GM21619 (cell line): ENCODE data around the gene TEAD2.

Experiments used
- ATAC-seq: cut with Tn5 transposase; IDR thresholded peaks from one replicate; pipeline ENCODE4 v1.9.1; 2021; ENCODE audit not compliant: unreplicated experiment

Gene TEAD2

DNA sequence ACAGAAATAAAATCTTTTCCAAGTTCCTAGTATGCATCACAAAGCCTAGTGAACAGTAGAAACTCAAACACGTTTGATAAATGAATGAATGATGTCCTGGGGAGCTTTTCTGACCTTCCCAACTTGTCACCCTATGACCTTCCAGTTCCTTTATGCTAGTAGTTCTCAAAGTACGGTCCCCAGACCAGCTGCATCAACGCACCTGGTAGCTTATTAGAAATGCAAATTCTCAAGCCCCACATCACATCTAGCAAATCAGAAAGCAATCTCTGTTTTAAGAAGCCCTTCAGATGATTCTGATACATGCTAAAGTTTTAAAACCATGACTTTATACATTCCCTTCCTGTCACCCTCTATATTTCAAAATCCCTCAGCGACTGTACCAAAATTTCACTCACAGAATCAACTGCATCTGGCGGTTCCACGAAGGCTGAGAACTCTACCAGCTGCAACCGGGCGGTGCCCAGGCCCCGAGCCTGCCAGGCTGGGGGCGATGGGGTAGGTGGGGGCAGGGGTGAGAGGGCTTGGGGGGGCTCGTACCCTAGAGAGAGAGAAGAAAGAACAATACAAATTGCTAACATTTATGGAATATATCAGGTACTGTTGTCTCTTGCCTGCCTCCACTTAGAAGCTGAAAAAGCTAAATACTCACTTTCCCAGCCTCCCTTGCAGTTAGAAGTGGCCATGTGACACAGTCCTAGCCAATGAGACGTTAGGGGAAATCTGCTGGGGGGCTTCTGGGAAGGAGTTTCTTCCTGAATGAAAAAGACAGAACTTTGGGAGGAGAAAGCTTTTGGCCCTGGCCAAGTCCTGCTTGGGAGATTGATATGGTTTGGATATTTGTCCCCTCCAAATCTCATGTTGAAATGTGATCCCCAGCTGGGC lies 13.7 kb downstream of the TEAD2 start:
- ATAC-seq, result no peak

DNA sequence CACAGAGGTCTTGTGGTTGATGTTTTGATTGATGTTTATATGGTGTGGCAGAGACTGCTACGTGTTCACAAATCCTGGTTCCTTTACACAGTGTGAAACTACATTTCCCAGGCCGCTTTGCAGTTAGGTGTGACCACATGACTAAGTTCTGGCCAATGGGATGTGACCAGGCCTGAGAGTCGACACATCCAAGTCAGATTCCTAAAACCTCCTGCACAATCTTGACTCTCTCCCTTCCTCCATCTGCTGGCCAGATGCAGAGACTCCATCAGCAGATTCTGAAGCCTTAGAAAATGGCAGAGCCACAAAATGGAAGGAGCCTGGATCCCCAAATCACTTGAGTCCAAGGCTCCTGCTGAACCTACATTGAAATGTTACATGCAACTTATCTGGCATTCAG lies 14.4 kb downstream of the TEAD2 start:
- no peak for ATAC-seq

DNA sequence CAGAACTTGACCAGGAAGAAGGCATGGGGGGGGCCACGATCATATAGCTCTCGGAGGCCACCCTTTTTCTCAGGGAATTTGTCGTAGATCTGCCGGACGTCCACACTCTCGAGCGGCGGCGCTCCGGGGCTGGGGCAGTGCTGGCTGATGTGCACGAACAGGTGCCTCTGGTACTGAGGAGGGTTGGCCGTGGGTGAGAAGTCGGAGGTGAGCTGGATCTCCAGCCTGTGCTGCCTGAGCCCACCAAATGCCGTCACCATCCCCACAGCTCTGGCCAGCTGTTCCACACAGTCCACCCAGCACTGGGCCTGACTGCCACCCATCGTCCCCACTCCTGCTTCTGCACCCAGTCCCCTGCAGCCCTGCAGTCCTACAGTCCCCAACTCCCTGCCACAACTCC lies 15.0 kb downstream of the TEAD2 start:
- no peak for ATAC-seq

DNA sequence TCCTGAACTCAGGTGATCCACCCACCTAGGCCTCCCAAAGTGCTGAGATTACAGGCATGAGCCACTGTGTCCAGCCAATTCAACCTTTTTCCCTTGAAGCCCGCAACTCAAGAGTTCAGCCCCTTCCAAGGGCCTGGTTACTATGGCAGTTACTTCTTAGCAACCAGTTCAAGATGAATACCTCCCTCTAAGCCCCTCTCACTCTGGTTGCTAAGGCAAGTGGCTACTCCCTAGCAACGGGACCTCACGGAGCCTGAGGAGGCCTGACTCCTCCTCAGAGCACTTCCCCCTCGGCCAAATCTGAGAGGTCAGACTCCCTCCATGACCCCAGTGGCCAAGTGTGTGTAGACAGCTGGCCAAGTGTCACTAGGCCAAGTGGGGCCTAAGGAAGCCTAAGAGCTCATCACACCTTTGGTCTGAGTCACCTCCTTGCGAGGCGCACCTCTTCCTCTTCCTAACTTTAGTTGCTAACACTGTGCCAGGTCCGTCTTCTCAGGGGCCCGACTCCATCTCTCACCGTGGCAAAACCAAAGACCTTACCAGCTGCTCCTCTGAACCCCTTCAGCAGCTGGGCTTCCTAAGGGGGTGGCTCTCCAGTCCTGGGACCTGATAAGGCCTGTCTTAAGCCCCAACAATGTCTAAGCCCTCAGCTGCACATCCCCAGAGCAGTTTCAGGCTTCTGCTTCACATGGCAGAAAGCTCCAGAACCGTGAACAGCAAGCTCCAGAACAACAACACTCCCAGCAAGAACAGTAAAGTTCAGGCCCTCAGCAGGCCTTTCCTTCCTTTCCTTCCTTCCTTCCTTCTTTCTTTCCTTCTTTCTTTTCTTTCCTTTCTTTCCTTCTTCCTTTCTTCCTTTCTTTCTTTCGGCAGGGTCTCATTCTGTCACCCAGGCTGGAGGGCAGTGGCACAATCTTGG lies 17.5 kb downstream of the TEAD2 start:
- ATAC-seq, result no peak

DNA sequence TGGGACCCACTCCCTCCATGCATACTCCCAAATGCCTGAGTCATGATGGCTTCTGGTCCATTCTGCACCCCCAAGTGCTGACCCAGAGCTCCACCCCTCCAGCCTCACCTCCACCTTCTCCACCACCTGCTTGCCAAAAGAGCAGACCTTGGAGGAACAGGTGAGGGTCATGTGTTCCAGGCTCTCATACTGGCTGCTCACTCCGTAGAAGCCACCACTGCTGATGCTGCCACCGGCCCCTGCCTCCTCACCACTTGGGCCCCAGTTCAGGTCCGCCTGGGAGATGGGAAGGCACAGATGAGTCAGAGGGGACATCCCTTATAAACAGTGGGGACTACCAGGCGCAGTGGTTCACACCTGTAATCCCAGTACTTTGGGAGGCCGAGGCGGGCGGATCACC lies 19.1 kb downstream of the TEAD2 start:
- ATAC-seq, result no peak

DNA sequence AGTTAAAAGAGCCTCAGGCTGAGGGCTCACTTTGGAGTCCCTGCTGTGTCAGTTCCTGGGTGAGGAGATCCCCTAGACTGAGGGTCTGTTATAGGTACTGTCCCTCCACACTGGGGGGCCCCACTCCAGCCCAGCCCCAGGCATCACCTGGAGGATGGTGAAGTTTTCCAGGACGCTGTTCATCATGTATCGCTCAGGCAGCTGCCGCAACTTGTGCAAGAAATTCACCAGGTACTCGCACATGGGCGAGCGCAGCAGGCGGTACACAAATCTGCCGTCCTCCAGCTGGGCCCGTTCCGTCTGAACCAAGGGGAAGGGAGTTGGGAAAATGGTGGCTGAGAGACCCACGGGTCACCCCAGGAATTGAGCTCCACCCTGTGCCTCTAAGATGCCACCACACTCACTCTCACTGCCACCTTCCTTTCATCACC lies 19.9 kb downstream of the TEAD2 start:
- no peak for ATAC-seq

DNA sequence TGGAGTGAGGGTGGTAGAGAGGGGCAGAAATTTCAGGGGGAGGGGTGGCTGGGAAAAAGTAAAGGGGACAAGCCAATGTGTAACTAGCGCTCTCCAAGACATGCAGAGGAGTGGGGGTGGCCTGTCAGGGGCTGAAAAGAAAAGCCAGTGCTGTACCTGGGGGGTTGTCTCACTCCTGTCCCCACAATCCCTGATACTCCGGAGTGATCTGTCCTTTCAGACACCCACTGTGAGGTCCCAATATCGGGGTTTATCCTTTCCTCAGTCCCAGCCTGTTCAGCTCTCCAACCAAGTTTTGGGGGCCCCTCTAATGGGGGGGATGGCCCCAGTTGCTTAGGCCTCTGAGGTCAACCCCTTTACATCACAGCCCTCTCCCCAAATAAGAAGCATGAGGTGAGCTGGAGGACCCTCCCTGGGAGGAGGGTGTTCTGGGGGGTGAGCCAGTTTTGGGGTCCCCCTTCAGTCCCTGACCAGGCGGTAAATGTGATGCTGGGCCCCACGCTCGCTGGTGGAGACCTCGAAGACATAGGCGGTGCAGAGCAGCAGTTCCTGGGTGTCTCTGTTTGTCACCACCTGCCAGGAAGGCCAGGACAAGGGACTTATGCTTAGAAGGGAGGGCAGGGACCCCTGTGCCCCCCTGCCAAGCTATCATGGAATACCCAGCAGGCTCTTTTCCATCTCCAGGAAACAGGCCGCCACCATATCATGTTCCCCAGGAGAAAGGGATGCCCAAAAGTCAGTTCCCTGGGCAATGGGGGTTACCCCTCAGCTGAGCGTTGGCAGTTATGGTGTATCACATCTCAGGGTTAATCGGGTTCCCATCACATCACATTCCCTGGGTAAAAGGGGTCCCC lies 21.1 kb downstream of the TEAD2 start:
- ATAC-seq, result no peak

DNA sequence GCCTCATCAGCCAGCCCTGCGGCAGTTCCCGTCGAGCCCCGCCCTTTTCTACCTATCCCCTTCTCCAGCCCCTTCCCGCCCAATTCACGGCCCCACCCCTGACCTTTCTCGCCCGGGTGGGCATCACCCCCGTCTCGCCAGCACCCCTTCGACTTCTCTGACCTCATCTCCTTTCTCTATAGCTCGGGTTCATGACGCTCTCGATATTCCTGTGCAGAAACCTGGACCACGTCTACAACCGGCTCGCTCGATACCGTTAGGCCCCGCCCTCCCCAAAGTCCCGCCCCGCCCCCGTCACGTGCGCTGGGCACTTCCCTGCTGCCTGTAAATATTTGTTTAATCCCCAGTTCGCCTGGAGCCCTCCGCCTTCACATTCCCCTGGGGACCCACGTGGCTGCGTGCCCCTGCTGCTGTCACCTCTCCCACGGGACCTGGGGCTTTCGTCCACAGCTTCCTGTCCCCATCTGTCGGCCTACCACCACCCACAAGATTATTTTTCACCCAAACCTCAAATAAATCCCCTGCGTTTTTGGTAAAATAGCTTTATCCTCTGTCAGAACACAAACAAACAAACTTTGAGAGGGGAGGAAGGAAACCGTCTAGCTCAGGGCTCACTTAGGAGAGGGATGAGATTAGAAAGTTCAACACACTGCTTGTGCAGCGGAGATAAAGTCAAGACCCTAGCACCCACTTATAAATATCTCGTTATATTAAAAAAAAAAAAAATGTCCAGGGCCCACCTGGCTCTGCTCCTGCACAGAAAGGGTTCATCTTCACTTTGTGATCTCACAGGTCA lies 21.9 kb downstream of the TEAD2 start:
- no peak for ATAC-seq

DNA sequence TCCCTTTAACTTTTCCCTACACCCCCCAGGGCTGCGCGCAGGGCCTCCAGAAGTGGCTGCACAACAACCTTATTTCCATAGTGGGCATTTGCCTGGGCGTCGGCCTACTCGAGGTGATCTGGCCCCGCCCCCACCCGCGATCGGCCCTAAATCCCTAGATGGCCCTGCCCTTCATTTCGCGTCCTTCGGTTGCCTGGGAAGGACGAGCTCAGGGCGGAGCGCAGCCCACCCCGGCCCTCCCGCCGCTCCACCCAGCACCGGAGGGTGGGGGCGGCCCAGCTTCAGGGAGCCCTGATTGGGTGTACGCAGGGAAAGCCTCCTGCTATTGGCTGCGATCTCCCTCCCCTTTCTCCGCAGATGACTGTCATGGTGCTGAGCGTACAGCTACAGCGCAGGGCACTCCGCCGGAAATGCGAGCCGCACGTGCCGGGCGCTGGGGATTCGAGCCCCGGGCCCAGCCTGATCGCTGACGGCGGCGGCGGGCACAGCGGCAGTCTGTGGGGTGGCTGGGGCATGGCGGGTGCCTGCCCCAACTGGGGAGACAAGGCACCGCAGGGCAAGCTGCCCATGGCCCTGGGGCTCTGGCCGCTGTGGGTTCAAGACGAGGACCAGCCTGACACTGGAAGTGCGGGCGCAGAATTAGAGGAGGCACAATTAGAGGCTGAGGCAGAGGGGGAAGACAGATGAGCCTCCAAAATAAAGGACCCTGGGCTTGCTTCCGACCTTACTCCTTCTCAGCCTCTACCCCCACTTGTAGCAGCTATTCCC lies 22.7 kb downstream of the TEAD2 start:
- no peak for ATAC-seq

DNA sequence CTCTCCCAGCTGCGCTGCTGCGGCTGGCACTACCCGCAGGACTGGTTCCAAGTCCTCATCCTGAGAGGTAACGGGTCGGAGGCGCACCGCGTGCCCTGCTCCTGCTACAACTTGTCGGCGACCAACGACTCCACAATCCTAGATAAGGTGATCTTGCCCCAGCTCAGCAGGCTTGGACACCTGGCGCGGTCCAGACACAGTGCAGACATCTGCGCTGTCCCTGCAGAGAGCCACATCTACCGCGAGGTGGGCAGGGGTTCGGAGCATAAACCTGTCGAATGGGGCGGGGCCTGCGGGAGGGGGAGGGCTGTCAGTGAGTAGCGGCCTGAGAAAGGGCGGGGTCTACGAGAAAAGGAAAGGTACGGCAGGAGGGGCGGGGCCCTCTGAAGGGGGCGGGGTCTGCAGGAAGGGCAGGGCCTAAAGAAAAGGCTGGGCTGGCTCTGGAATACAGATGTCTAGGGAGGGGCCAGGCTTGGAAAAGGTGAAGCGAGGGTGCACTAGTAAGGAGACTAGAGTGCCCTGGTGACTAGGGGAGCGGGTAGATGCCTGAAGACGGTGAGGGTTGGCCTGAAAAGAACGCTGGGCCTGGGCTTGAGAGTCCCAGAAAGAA lies 23.4 kb downstream of the TEAD2 start:
- ATAC-seq, result no peak

DNA sequence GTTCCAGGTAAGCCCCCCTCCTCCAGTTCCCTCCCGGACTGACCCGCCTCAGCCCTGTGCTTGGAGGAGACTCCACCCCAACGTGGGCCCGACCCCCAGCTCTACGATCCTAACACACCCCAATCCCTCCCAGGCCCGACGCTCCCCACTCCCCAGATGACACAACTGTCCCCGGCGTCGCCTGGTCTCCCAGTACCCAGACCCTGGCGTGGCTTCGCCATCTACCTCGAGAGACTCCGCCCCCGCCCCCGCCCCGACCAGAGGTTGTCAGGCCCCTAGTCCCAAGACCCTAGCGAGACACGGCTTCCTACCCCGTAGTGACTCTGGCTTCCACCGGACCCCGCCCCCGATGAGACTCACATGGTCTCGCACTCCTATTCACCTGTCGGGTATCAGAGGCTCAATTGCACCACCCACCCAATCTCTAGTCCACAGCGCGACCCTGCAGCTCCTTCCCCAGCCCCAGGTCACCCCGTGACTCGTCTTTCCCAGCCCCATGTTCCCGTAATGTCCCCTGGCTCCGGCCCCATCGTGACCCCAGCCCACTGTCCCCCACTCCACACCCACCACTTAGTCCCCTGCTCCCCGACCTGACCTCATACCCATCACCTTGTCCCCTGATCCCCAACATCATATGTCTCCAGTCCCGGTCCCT lies 24.1 kb downstream of the TEAD2 start:
- no peak for ATAC-seq

DNA sequence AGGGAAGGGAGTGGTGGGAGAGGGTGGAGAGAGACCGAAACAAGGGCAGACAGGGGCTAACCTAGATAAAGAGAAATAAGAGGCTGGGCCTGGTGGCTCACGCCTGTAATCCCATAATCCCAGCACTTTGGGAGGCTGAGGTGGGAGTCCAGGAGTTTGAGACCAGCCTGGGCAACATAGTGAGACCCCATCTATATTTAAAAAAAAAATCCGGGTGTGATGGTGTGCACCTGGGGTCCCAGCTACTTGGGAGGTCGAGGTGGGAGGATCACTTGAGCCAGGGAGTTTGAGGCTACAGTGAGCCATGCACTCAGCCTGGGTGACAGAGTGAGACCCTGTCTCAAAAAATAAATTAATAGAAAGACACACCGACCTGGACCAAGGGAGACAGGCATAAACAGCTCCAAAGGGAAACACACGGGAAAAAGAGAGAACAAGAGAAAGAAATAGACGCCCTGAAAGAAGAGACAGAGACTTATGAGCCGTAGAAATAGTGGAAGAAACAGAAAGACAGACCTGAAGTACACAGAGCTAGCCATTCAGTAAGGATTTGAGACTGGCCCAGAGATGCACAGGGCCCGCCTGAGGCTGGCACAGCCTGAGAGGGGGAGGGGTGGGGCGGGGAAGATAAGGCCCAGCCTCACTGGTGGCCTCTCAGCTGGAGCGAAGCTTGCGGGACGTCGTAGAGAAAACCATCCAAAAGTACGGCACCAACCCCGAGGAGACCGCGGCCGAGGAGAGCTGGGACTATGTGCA lies 24.8 kb downstream of the TEAD2 start:
- ATAC-seq, result no peak

DNA sequence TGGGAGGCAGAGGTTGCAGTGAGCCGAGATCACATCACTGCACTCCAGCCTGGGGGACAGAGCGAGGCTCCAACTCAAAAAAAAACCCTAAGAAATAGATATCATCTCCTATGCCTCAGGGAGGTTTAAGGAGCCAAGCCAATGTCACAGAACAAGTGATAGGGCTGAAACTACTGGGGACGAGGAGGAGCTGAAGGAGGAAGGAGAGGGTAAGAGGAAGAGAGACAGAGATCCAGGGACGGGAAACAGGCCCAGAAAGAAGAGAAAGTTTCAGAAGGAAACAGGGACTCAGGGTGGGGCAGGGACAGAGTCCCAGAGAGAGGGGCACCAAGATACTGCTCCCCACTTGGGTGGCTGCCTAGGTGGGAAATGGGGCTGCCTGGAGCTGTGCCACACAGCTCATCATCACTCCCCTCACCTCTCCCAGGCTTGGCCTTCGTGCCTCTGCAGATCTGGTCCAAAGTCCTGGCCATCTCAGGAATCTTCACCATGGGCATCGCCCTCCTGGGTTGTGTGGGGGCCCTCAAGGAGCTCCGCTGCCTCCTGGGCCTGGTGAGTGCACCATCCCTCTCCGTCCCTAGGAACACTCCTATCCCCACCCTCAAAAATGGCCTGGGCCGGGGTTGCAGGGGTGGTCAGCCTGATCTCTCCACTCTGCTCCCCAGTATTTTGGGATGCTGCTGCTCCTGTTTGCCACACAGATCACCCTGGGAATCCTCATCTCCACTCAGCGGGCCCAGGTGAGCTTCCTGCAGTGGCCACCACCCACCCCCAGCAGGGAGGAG lies 25.5 kb downstream of the TEAD2 start:
- no peak for ATAC-seq

DNA sequence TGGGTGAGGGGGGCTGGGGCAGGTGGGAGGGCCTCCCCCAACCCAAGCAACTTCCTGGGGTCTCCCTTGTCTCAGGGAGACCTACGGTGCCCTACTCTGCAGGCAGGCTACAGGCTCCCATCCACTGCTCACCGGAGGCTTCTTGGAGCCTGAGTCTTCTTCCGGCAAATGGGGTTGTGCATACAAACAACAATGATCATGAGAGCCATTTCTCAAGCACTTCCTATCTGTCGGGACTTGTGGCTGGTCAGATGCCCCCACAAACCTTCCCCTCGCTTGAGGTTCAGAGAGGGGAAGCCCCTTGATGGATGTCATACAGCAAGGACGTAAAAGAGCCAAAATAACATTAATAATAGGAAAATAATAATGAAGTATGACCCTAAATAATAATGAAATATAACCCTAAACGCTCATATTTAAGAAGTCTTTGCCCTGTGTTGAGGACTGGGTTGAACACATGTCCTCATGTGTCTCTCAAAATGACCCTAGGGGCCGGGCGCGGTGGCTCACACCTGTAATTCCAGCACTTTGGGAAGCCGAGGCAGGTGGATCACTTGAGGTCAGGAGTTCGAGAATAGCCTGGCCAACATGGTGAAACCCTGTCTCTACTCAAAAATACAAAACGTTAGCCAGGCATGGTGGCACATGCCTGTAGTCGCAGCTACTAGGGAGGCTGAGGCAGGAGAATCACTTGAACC lies 26.3 kb downstream of the TEAD2 start:
- ATAC-seq, result no peak

DNA sequence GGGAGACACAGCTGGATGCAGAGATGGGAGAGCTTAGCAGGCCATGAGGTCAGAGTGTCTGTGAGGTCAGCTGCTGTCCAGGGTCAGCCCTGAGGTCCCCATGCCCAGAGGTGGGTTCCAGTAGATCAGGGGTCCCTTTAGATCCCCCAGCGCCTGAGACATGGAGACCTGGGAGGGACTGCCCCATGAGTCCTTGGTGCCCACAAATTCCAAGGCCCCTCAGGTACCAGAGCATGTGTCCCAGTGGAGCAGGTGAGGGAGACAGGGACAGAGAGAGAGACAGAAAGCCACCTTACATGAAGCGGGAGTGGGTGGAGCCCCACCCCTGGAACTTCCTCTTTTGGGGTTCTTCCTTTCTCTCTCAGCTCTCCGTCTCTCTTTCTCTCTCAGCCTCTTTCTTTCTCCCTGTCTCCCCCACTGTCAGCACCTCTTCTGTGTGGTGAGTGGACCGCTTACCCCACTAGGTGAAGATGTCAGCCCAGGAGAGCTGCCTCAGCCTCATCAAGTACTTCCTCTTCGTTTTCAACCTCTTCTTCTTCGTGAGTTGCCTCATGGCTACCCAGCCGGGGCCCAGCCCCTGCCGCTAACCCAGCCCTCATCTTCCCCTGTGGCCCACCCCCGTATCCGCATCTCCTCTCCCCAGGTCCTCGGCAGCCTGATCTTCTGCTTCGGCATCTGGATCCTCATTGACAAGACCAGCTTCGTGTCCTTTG lies 27.0 kb downstream of the TEAD2 start, which contains the start of gene CD37:
Gene CD37, plus strand, starts transcription at position 336 of the 713 bp plus-strand sequence. Its CDS starts 135 bp downstream, at position 471.
- peak; percentile 27 for ATAC-seq
